Measurements from ENCODE around the gene MGMT.

Gene MGMT

DNA sequence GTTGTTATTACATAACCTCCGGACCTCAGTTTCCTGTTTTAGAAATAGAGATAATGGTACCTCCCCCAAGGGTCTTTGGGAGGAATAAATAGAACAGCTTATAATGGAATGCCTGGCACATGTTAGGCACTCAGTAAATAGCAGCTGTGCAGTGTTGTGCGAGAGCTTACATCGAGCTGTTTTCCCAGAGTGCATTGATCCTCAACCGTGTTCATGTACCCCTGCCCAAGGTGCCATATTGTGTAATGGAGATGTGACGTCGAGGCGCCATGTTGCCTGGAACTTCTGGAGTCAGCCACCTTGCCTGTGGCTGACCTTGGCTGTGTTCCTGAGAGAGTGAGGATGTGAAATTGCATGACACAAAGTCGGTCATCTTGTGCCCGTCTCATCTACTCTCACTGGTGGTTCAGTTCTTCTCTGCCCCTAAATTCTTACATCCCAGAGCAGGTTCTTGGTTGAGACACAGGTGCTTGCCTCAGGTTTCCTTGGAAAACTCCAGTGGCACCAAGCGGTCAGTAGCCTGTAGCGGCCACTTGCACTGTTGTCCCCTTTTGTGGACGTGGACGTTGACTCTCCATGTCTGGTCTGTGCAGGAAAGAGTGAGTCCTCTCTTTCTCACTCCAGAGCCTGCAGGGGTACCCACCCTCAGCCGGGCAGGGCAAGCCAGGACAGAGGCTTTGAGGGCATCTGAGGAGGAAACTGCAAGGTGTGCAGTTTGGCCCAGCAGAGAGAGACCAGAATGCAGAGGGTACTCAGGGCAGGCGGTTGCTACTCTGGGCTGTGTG lies 230.6 kb downstream of the MGMT start:
- DNase-seq = no peak

DNA sequence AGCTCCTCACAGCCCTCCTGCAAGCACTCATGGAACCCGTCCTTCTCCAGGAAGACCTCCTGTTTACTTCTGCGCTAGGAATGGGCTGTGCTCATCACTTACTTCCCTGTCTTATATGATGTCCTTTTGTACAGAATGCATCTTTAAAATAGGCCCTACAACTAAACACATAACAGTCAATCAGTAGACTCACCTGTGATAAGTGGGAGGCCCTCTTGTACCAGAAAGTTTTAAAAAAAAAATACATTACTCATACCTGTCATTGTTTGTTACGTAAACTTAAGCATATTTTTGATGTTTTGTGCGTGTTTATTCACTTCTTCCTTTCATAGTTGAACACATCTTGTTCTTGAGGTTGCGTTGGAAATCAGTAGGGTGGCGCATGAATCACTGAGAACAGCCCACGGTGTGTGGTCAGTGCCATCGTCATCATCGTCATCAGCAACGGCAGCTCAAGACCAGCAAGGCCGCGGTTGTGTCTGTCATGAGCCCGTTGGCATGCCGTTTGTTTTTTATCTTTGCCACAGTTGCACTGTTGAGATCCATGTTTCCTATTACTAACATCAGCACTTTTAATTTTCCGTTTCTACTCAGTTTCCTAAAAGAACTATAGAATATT lies 232.8 kb downstream of the MGMT start:
- no peak for DNase-seq

DNA sequence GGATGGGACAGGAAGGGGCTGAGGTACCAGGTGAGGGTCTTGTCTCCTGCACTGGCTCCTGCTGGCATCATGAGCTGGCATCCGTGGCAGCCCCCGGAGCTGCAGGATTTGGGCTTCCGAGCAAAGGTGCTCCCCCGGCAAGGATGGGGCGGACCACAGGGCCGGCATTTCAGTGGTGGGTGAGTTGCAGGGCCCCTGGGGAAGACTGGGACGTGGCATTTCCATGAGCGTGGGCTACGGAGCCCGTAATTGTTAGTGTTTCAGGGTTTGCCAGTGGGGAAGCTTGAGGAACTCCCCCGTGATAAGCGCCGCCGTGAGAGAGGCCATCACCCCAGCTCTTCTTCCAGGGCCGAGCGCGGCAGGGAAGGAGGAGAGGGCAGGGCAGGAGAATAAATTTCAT lies 235.6 kb downstream of the MGMT start:
- no peak for DNase-seq

DNA sequence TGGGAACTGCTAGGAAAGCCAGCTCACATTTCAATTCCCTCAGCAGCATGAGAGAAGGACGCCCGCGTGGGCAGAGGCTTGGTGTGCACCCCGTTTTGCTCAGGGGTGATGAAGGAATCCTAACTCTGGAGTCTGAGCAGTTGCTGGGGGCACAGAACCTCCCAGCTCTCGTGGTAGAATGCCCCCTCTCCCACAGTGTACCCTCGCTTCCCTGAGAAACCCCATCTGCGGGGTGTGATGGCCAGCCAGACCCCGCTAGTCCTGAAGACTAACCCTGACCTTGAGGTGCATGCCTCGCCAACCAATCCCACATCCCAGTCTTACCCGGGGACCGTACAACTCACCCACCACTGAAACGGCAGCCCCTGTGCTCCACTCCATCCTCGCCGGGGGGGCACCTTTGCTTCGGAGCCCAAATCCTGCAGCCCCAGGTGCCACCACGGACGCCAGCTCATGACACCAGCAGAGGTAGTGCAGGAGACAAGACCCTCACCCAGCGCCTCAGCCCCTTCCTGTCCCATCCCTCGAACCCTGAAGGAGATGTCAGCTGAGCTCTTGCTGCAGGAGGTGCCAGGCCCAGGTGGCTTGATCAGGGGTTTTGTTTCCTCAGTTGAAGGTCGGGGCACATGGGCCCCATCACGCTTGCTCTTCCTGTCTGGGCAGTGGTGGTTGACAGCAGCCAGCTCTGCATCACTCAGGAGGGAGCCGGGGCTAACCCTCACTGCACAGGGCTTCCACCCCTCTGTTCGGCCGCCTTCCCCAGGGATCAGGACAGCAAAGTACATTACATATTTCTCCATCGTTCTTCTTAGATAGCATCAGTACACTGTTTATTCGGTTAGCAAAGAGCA lies 236.5 kb downstream of the MGMT start:
- no peak for DNase-seq

DNA sequence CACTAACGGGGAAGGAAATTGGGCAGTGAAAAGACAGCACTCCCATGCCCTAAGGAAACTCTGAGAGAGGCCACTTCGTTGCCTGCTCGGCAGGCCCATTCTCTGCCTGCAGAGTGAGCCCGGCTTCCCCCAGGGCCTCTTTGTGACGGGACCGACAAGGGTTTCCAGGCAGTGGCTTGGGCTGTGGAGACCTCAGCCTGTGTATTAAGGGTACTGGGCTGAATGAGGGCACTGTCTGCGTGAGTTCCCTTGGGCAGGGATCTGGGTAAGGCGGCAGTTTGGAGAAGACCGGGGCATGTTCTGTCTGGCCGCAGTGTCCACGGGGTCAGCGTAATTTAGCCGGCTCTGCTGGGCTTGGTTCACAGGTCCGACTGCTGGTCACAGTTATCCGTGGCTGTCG lies 237.2 kb downstream of the MGMT start:
- DNase-seq = no peak

DNA sequence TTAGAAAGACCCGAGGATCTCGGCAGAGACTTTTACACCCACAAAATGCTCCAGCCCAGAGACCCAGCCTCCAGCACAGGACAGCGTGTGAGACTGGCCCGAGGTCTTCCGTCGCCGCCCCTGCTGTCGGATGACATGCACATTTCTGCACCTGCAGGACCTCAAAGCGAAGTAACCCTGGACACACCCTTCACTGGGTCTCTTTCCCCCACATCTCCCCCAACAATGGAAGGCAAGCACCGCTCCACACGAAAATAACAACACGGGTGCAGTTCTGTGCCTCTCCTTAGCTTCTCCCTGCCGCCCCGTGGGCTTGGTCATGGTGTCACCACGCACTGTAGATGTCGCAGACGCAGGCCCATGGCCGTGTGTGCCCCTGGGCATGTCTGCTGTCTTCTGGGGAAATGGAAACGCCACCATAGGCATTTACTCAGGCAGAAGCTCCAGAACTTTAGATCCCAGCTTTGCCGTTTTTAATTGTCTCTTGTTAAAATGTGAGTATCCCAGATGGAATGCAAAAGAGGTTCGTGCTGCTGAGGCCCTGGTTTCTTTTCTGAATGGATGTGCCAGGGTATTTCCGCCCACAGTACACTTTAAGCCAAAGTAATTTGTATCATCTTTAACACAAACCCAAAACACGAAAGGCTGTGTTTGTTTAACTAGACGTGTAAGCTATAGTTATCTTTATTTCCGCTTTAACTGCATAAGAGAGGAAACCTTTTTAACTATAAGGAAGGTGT lies 237.9 kb downstream of the MGMT start:
- no peak for DNase-seq

DNA sequence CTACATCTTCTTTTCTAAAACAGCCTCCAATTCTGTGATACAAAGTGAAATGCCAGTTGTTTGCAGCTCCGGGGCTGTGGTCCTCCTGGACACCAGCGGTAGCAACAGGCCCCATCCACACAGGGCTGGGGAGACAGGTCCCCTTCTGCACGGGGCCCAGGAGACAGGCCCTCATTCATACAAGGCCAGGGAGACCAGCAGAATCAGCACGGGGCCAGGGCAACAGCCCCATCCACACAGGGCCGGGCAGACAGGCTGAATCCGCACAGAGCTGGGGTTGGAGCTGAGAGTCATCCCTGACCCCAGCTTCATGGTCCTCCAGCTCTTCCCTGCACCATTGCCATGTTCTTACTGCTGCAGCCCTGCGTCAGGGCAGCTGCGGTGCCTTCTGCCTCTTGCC lies 238.6 kb downstream of the MGMT start:
- no peak for DNase-seq

DNA sequence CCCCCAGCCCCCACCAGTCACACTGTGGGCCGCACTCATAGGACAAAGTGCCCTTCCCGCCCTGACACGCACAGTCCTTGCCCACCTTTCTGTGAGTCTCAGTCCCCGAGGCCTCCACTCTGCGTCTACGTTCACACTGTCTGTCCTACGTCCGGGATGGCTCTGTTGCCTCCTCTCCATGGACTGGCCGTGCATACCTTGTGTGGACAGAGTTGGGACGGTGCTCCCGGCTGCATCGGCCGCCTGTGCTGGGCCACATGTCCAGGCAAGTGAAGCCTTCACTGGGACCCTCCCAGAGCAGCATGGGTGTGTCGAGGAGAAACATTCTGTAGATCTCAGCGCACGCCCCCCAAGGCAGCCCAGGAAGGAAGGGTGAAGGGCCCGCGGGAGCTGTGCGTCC lies 239.0 kb downstream of the MGMT start:
- DNase-seq = no peak

DNA sequence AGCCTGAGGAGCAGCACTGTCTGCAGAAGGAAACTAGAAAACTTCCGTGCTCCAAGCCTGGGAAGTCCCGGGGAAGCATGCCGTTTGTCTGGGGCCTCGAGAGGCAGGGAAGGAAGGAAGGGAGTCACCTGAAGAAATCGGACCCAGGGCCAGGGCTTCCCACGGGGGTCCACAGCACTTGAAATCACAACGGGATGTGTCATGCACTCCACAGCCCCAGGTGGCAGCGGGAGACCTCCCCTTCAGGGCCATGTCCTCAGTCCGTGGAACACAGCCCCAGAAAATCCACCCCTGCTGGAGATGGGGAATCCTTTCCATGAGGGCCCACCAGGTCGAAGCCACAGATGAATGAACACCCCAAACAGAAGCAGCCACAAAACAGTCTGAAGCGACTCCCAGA lies 239.5 kb downstream of the MGMT start:
- DNase-seq = no peak

DNA sequence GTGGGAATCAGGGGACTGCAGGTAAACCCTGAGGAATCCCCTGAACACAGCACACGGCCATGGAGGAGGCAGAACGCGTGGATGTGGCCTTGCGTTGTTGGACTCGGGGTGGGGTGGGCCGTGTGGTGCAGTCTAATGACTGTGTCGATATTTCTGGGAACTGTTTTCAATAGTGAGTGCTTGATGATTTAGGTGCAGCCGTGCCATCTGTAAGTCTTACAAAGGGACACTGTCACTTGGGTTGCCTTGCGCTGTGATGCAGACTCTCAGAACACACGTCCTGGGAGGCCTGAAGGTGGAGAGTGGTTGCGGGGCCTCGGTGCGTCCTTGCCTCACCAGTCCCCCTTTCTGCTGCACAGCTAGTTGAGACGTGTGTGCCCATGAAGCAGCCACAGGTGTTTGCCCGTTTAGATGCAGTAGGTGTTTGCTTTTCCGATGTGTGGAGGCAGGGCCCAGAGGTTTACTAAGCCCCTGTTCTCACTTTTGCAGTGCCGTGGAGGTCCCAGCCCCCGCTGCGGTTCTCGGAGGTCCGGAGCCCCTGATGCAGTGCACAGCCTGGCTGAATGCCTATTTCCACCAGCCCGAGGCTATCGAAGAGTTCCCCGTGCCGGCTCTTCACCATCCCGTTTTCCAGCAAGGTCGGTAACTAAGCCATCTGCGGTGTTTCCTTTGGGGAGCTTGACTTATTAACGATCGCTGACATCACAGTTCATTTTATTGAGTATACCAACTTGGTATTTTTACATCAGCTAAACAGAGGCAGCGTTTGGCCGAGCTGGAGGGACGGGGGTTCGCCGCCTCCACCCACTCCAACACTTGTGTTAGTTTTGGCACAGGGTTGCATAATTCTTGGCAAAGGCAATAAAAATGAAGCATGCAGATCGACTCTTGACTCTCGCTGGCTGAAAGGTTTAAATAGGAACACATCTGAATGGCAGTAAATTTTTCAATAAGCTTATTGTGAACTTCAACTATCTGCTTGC lies 240.7 kb downstream of the MGMT start:
- no peak for DNase-seq

DNA sequence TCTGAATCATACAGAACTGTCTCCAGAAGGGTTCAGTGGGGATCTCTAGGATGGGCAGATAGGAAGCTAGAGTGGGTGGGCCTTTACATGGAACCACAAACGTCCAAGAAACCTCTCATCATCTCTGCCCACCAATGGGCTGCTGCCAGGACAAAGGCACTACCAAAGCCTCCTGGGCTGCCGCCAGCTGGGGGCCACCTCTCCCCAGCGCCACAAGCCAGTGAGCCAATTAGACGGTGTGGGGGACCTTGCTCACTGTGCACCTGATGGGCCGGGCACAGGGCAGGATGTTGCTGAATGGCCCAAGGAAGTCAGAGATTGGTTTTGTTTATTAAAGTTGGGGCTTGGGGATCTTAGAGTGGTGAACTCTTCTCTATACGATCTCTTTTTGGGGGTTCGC lies 242.1 kb downstream of the MGMT start:
- DNase-seq = no peak

DNA sequence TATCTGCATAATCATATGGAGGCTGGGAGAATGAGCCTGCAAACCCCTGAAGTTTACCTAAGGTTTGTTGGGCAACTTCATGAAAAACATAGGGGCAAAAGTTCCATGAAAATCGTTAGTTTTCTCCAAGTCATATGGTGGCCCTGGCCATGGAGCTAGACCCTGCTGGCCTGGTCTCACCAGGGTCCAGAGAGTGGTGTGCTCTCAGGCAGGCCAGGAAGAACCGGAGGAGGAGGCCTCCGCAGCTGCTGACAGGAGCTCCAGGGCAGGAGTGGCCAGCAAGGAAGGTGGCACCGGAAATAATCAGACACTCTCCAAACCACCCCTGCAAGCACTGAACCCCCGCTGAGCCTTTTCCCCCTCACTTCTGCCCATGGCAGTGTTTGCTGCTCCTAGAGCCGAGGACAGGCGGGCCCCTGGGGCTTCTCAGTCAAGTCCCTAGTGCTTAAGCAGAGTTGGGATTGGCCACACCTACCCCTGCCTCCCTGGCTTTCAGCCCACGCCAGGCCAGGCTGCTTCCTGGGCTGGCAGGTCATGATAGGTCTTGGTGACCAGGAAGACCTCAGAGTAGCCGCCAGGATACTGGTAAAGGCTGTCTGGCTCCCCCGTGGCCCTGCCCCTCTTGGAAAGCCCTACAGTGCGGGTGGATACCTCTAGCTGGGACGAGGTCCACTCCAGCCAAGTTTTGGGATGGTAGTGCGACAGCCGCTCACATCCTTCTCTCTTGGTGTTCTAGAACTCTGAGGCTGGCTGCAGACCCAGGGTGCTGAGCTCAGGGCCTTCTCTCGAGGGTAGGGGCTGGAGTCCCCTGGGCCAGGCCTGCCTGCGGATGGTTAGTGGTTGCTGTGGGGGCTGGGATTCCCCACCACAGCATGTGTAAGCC lies 242.8 kb downstream of the MGMT start:
- DNase-seq = no peak

DNA sequence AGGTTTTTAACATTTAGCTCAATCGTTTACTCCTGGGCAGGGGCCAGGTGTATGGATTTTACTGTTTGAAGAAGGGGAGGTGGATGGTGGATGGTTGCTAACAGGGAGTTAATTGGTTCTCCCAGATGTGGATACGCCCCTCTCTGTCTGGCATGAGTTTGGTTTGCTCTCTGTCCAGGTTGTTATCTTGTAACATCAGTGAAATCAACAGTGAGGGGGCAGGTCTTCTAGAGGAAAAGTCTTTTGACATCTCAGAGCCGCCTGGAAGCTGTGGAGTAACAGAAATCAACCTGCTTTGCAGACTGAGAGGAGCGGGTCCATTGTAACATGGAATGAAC lies 243.4 kb downstream of the MGMT start:
- no peak for DNase-seq

DNA sequence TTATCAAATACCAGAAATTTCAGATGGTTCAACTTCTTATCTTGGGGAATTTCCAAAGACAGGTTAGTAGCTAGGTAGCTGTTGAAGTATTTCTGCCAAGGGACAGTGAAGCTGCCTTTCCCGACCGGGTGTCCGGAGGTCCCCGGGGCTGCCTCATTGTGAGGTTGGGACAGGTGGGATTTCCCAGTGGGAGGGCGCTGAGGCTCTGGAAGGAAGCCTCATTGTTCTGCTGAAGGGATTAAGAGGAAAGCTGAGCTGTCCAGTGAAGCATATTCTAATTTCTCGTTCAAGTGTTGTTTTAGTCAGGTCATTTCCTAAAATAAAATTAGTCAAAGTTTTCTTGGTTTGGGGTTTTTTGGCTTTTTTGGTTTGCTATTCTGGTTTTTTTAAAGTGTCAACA lies 244.2 kb downstream of the MGMT start:
- no peak for DNase-seq

DNA sequence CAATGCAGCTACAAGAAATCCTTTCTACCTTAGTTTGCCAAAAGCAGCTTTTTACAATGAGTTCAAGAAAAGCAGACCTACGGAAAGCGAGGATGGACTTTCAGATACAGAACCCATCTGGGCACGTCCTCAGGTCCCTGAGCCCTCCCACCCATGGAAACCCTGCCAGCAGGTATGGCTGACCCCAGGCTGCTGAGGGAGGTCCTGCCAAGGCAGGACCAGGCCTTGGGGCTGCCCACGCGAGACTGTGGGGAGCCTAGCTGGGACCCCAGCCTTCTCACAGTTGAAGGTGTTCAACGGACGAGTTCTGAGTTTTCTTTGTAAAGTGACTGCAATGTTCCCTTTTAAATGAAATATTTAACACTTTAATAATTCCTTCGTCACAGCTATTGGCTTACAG lies 245.0 kb downstream of the MGMT start:
- no peak for DNase-seq

DNA sequence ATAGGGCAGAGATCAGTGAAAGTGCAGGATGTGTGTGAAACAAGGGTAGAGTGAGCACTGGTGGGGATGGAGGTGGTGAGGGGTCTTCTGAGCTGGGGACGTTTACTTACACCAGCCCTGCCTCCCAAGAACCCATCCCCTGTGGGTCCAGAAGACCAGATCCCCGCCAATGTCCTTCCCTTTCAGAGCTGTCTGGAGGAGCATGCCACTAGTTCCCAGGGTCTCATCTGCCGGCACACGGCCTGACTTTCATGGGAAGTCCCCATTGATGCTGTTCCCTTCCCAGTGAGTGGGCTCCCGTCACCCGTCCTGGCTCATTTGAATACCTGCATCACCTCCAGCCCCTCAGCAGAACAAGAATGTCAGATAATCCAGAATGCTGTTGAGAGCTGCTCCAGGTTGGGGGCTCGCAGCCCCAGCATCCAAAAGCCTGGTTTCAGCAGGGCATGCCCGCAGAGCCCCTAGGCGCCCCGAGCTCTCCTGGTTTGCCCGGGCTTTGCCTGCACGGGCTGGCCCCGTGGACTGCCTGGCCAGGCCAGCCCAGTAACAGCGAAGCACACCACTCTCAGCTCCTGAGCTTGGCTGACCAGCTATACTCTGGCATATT lies 246.7 kb downstream of the MGMT start:
- DNase-seq = no peak

DNA sequence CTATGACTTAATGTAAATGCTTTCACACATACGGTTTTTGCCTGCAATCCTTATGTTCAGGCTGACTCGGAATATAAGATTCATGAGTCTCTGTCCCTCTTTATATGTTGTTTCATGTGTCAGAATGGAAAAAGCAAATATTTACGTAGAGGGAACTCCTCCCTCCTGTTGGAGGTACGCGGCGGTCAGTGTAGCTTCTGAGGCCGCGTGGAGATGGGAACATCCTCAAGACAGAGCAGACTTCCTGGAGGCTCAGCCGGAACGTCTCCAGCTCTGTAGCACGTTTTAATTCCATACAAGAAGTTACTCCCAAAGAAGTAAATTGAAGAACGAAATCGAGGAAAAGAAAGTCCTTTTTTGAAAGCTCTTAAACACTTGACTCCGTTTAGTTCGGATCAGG lies 248.8 kb downstream of the MGMT start:
- DNase-seq = no peak

DNA sequence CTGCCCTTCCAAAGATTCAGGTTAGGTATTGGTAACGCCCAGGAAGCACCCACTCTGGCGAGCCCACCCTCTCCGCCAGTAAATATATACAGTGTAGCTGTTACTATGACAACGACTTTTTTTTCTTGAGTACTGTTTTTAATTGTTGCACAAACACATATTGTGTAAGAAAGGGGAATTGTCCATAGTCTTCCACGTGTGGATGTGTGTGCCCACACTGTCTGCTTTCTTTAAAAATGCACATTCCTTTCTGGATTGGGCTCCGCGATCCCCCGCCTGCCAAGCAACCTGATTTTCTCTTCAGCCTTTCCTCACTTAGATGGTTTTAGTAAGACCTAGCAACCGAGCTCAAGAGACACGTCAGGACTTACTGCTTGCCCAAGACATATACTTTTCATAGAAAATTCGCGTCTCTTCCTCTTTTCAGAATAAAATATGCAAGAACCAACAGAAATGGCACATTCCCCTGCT lies 249.2 kb downstream of the MGMT start:
- DNase-seq = no peak

DNA sequence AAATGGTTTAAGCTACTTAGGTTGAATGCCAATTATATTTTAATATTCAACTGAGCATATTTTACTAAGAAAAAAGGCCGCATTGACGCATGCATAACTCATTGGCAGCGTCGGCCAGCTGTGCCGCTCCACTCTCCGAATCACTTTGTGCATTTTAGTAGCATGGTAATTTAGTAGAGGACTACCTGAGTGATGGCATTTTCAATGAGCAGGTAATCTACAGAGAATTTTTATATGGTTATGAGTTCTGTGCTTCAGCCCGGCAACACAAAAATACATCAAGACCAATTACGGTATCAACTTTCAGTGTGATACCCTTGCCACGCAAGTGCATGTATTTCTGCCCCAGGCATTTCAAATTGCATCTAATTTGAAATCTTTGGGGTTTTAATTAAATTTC lies 249.8 kb downstream of the MGMT start:
- no peak for DNase-seq

DNA sequence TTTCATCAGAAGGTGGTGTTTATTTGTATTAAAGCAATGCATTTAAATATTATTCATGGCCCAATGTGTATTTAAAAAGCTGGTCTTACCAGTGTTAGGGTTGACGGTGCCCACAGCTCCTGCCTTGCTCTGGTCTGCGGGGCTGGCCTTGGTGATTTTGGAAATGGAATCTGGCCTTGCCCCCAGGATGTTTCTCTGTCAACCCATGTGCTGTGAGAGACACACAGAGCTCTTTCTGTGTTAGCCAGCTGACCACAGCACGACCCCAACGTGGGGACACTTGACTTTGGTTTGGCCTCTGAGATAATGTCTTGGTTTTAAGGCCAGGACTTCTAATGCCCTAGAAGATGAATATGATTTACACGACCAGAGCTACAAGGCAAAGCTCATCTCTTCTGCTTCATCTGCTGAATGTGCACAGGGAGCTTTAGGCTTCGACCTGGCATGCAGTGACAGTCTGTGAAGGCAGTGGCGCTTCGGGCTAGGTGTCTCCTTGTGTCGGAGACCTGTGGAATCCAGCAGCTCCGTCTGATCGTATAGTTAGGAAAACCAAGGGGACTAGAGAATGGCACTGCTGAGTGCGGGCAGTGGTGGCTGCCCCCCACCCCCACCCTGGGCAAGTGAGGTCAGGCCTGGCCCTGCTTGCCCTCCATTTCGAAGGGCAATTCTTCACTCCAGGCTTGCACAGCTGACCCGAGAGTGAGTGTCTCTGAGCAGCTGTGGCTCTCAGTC lies 250.9 kb downstream of the MGMT start:
- DNase-seq = no peak

Measured in stimulated activated CD4-positive, alpha-beta T cell treated with anti-CD3 and anti-CD28 coated beads, Interleukin-4, amount 100 ng/mL, for 24 hours (primary cell).